Central memory CD8-positive, alpha-beta T cell (primary cell): ENCODE results near the gene PSMD13.
"Not testable (repeated sequence)": the region's sequence is repeated elsewhere in the genome, so short reads cannot be mapped to it uniquely, and the experiment has no call there.

ENCODE experiments used
- ATAC-seq: fragments of 150-1000 bp; cut with Tn5 transposase; replicated peaks from 2 replicates; pipeline ENCODE4 v1.10.0; 2022; ENCODE audit warnings: mild to moderate bottlenecking, moderate FRiP score, moderate number of reproducible peaks; ENCODE audit not compliant: poor library complexity, severe bottlenecking; ENCODE audit errors: extremely low read depth
- DNase-seq, 2 donors: peaks; one replicate each; pipeline ENCODE4 v3.0.0; 2021; ENCODE audit warnings: low spot score in 2 of 2
- H3K27ac Mint-ChIP-seq: one replicate; pipeline ENCODE4 v1.8.0; 2022; ENCODE audit warnings: low read depth, mild to moderate bottlenecking, moderate library complexity, mixed read lengths
- H3K27me3 Mint-ChIP-seq: one replicate; pipeline ENCODE4 v1.8.0; 2022; ENCODE audit warnings: mixed read lengths
- H3K36me3 Mint-ChIP-seq: one replicate; pipeline ENCODE4 v1.8.0; 2022; ENCODE audit warnings: mild to moderate bottlenecking, moderate library complexity, mixed read lengths; ENCODE audit not compliant: insufficient read depth
- H3K4me1 Mint-ChIP-seq: one replicate; pipeline ENCODE4 v1.8.0; 2022; ENCODE audit warnings: mixed read lengths
- H3K4me3 Mint-ChIP-seq: one replicate; pipeline ENCODE4 v1.8.0; 2022; ENCODE audit warnings: mild to moderate bottlenecking, moderate library complexity, mixed read lengths
- H3K9me3 Mint-ChIP-seq: one replicate; pipeline ENCODE4 v1.8.0; 2022; ENCODE audit warnings: mixed read lengths

Gene PSMD13

GRCh38 chr11:266676-267439 is 30.1 kb downstream of the PSMD13 start:
- H3K4me3 Mint-ChIP-seq = peak overlapping the region; percentile 93
- no peak for DNase-seq
- H3K27ac Mint-ChIP-seq = peak overlapping the region; percentile 95

GRCh38 chr11:267491-267994 is 30.8 kb downstream of the PSMD13 start:
- H3K27me3 Mint-ChIP-seq = no peaks in the 10 kb centered on the region
- H3K4me1 Mint-ChIP-seq = peaks cover 29% of the 10 kb centered on the region
- DNase-seq (no peak), ATAC-seq (peak; percentile 24)
- peak overlapping the region; percentile 95 for H3K27ac Mint-ChIP-seq
- H3K36me3 Mint-ChIP-seq = peaks cover 13% of the 10 kb centered on the region
- H3K9me3 Mint-ChIP-seq = no peaks in the 10 kb centered on the region
- peak overlapping the region; percentile 93 for H3K4me3 Mint-ChIP-seq

More at GRCh38 chr11:266676-267439, 30.1 kb downstream of the PSMD13 start:
- H3K9me3 Mint-ChIP-seq = no peaks in the 10 kb centered on the region
- peaks cover 13% of the 10 kb centered on the region for H3K36me3 Mint-ChIP-seq
- peaks cover 29% of the 10 kb centered on the region for H3K4me1 Mint-ChIP-seq
- H3K27me3 Mint-ChIP-seq = no peaks in the 10 kb centered on the region
- no peak for ATAC-seq

GRCh38 chr11:268716-269145 is 32.0 kb downstream of the PSMD13 start:
- peak overlapping the region; percentile 95 for H3K27ac Mint-ChIP-seq
- peaks cover 29% of the 10 kb centered on the region for H3K4me1 Mint-ChIP-seq
- peak overlapping the region; percentile 93 for H3K4me3 Mint-ChIP-seq
- DNase-seq (peak; percentile 47 to 64), ATAC-seq (peak; percentile 60)
- H3K36me3 Mint-ChIP-seq = peaks cover 13% of the 10 kb centered on the region
- H3K27me3 Mint-ChIP-seq, H3K9me3 Mint-ChIP-seq: not testable (repeated sequence)

GRCh38 chr11:269146-269890 is 32.5 kb downstream of the PSMD13 start:
- no peaks in the 10 kb centered on the region for H3K9me3 Mint-ChIP-seq
- H3K27me3 Mint-ChIP-seq = no peaks in the 10 kb centered on the region
- peak overlapping the region; percentile 93 for H3K4me3 Mint-ChIP-seq
- H3K27ac Mint-ChIP-seq = peak overlapping the region; percentile 95
- DNase-seq (peak; percentile 46 to 69), ATAC-seq (peak; percentile 69)
- peaks cover 13% of the 10 kb centered on the region for H3K36me3 Mint-ChIP-seq
- peaks cover 29% of the 10 kb centered on the region for H3K4me1 Mint-ChIP-seq

GRCh38 chr11:270451-271318 is 33.9 kb downstream of the PSMD13 start:
- Mint-ChIP-seq H3K27me3 (no peaks in the 10 kb centered on the region), H3K36me3 (peaks cover 13% of the 10 kb centered on the region), H3K9me3 (no peaks in the 10 kb centered on the region), H3K27ac (peak overlapping the region; percentile 95), H3K4me3 (no peak overlapping the region), H3K4me1 (peaks cover 29% of the 10 kb centered on the region)
- ATAC-seq = no peak
- no peak for DNase-seq

DNA sequence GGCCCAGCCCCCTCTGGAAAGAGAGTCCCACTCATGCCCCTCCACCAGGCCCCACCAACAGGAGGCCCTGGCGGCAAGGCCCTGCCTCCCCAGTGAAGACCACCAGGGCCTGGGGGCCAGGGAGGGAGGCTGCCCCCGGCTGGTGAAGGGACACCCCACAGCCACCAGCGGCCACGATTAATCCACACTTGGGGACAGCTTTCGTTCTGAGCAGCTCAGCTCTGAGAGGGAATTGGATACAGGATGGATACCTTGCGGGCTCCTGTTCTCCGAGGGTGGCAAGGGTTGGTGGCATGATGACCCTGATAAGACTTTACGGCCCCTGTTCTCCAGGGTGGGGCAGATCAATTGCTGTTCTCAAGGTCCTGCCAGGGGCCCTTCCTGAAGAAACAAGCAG is 34.5 kb downstream of the PSMD13 start:
- no peak for DNase-seq
- Mint-ChIP-seq H3K4me3 (no peak overlapping the region), H3K36me3 (peaks cover 13% of the 10 kb centered on the region), H3K27ac (no peak overlapping the region), H3K9me3 (no peaks in the 10 kb centered on the region), H3K27me3 (no peaks in the 10 kb centered on the region), H3K4me1 (peaks cover 29% of the 10 kb centered on the region)
- no peak for ATAC-seq

- ATAC-seq = no peak
Observed at GRCh38 chr11:272195-272930, 35.6 kb downstream of the PSMD13 start.

GRCh38 chr11:272931-273198 is 36.1 kb downstream of the PSMD13 start:
- Mint-ChIP-seq H3K4me3 (no peak overlapping the region), H3K27ac (no peak overlapping the region), H3K4me1 (peaks cover 24% of the 10 kb centered on the region), H3K36me3 (peaks cover 11% of the 10 kb centered on the region), H3K27me3 (no peaks in the 10 kb centered on the region), H3K9me3 (no peaks in the 10 kb centered on the region)
- ATAC-seq = no peak
- no peak for DNase-seq

More at GRCh38 chr11:272195-272930, 35.6 kb downstream of the PSMD13 start:
- Mint-ChIP-seq H3K4me1 (peaks cover 24% of the 10 kb centered on the region), H3K36me3 (peaks cover 13% of the 10 kb centered on the region), H3K4me3 (no peak overlapping the region), H3K27me3 (no peaks in the 10 kb centered on the region), H3K27ac (no peak overlapping the region), H3K9me3 (no peaks in the 10 kb centered on the region)
- DNase-seq = no peak

DNA sequence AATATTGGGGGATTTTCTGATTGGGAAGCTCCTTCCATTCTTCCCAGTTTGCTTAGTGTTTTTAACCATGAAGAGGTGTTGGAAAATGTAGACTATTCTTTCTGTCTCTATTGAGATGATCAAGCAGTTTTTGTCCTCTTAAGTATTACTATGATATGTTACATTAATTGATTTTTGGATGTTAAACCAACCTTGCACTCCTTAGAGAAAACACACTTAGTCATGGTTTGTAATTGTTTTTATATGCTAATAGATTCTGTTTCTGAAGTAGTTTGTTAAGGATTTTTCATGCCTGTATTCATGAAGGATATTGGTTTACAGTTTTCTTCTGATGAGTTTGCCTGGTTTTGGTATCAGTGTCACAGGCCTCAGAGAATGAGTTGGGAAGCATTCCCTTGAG is 39.4 kb downstream of the PSMD13 start:
- Mint-ChIP-seq H3K36me3 (peaks cover 8% of the 10 kb centered on the region), H3K4me3 (no peak overlapping the region), H3K27ac (no peak overlapping the region), H3K27me3 (no peaks in the 10 kb centered on the region), H3K4me1 (peaks cover 21% of the 10 kb centered on the region), H3K9me3 (no peaks in the 10 kb centered on the region)
- ATAC-seq (no peak), DNase-seq (no peak)

- Mint-ChIP-seq H3K4me3 (peak within 1 kb of the TSS; percentile 82), H3K27ac (peak within 1 kb of the TSS; percentile 55), H3K36me3 (peaks cover 9% of the 10 kb centered on the region), H3K4me1 (peaks cover 40% of the 10 kb centered on the region), H3K9me3 (no peaks in the 10 kb centered on the region), H3K27me3 (peaks cover 8% of the 10 kb centered on the region)
- no peak for DNase-seq
- no peak for ATAC-seq
Observed at GRCh38 chr11:278001-278951, 41.5 kb downstream of the PSMD13 start, which contains the start of gene NLRP6. Gene NLRP6 (plus strand): TSS chr11:278407. CDS start chr11:278570, 163 bp downstream.
